GM21619 (cell line): ENCODE results near the gene C16orf87.
"Not testable (repeated sequence)": the region's sequence is repeated elsewhere in the genome, so short reads cannot be mapped to it uniquely, and the experiment has no call there.

Experiments
- ATAC-seq: cut with Tn5 transposase; IDR thresholded peaks from one replicate; pipeline ENCODE4 v1.9.1; 2021; ENCODE audit not compliant: unreplicated experiment

C16orf87 gene

GRCh38 chr16:46830902-46831647 lies at the start of gene C16orf87:
C16orf87 (minus strand) TSS chr16:46831180; CDS start chr16:46831149, 31 bp downstream.
- ATAC-seq, result peak; percentile 93

- no peak for ATAC-seq
Observed at GRCh38 chr16:46875243-46875642, 44.3 kb upstream of the C16orf87 start.

GRCh38 chr16:46873201-46873600 lies 42.2 kb upstream of the C16orf87 start:
- ATAC-seq, result no peak

- ATAC-seq, result no peak
Observed at GRCh38 chr16:46871597-46871996, 40.6 kb upstream of the C16orf87 start.

GRCh38 chr16:46868891-46869290 lies 37.9 kb upstream of the C16orf87 start:
- ATAC-seq, result not testable (repeated sequence)

- ATAC-seq, result not testable (repeated sequence)
Observed at GRCh38 chr16:46867486-46867885, 36.5 kb upstream of the C16orf87 start.

- no peak for ATAC-seq
Observed at GRCh38 chr16:46866286-46866685, 35.3 kb upstream of the C16orf87 start.

GRCh38 chr16:46862555-46863447 lies 31.8 kb upstream of the C16orf87 start:
- no peak for ATAC-seq

GRCh38 chr16:46859719-46860152 lies 28.8 kb upstream of the C16orf87 start:
- no peak for ATAC-seq

- ATAC-seq, result no peak
Observed at GRCh38 chr16:46858151-46858550, 27.2 kb upstream of the C16orf87 start.

GRCh38 chr16:46857368-46857945 lies 26.5 kb upstream of the C16orf87 start:
- ATAC-seq, result no peak

GRCh38 chr16:46855389-46855788 lies 24.4 kb upstream of the C16orf87 start:
- ATAC-seq, result no peak

GRCh38 chr16:46854846-46855245 lies 23.9 kb upstream of the C16orf87 start:
- ATAC-seq, result no peak

- no peak for ATAC-seq
Observed at GRCh38 chr16:46853713-46854443, 22.9 kb upstream of the C16orf87 start.

- ATAC-seq, result no peak
Observed at GRCh38 chr16:46852130-46852529, 21.1 kb upstream of the C16orf87 start.

- ATAC-seq, result no peak
Observed at GRCh38 chr16:46850619-46851555, 19.9 kb upstream of the C16orf87 start.

GRCh38 chr16:46848768-46849764 lies 18.1 kb upstream of the C16orf87 start:
- no peak for ATAC-seq

- no peak for ATAC-seq
Observed at GRCh38 chr16:46845952-46846351, 15.0 kb upstream of the C16orf87 start.

GRCh38 chr16:46844771-46845170 lies 13.8 kb upstream of the C16orf87 start:
- no peak for ATAC-seq
